ENCODE results near the gene ASIC3. TPM values are rescaled to one million over a fixed set of nuclear protein-coding genes. Genes with fewer than 3 reads are reported as not detected.

Gene ASIC3
- total RNA-seq, 1 donor from 2014 or later = 5.8 TPM

DNA sequence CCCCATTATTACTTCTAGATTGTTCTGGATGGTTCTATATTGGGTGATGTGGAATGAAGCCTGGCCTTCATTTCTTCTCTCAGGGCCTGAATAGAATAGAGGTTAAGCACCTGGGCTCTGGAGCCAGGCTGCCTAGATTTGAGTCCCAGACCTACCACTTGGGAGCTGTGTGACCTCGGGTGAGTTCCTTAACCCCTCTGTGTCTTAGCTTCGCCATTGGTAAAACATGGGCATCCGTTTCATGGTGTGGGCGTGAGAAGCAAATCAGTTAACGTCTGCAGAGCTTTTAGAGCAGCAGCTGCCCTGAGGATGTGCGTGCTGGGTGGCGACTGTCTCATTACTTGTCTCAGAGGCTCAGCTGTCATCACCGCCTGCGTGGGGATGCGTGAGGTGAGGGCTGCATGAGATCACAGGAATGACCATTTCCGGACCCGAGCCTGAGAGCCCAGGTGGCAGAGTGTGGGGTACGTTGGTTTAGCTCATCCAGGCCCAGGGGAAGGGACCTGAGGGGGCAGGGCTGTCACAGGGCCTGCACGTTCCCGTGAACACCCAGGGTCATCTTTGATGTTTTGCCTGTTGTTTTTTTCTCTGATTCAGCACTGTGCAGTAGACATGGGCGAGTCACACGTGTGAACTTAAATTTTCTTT lies 47.6 kb downstream of the ASIC3 start:
- Mint-ChIP-seq H3K4me3 (ENCODE audit: unreplicated experiment) (no peak overlapping the region), H3K27ac (ENCODE audit: unreplicated experiment) (no peak overlapping the region), H3K9me3 (ENCODE audit: unreplicated experiment) (no peaks in the 10 kb centered on the region), H3K27me3 (ENCODE audit: unreplicated experiment) (no peaks in the 10 kb centered on the region), H3K36me3 (ENCODE audit: unreplicated experiment) (peaks cover 8% of the 10 kb centered on the region), H3K4me1 (ENCODE audit: unreplicated experiment) (peaks cover 35% of the 10 kb centered on the region)
- no peak for DNase-seq (ENCODE audit: extremely low spot score, unreplicated experiment)
- TF ChIP-seq CTCF (IDR thresholded peaks at IDR 0.05) = no peak

- TF ChIP-seq CTCF (IDR thresholded peaks at IDR 0.05) = no peak
- peaks cover 2% of the 10 kb centered on the region for H3K36me3 Mint-ChIP-seq (ENCODE audit: unreplicated experiment)
- no peak overlapping the region for H3K4me3 Mint-ChIP-seq (ENCODE audit: unreplicated experiment)
- H3K4me1 Mint-ChIP-seq (ENCODE audit: unreplicated experiment) = peaks cover 45% of the 10 kb centered on the region
- DNase-seq (ENCODE audit: extremely low spot score, unreplicated experiment) = no peak
- H3K27ac Mint-ChIP-seq (ENCODE audit: unreplicated experiment) = no peak overlapping the region
- no peaks in the 10 kb centered on the region for H3K9me3 Mint-ChIP-seq (ENCODE audit: unreplicated experiment)
- H3K27me3 Mint-ChIP-seq (ENCODE audit: unreplicated experiment) = no peaks in the 10 kb centered on the region
Observed at GRCh38 chr7:151099486-151100211, 51.3 kb downstream of the ASIC3 start.

DNA sequence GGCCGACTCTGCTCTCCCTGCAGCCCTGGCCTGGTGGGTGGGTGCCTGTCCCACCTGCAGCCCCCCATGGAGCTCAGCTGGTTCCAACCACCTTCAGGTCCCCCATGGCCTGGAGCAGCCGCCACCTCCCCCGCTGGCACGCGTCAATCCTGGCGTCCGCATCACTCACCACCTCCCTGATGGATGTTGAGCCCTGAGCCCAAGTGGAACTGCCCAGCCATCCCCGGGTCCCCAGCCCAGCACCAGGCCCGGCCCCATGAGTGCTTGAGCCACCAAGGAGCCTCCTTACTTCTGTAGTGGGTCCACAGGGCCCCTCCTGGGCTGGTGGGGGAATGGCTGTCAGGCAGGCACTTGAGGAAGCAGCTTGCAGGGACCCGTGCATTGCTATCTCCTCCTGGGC lies 52.6 kb downstream of the ASIC3 start:
- no peak overlapping the region for H3K4me3 Mint-ChIP-seq (ENCODE audit: unreplicated experiment)
- peaks cover 2% of the 10 kb centered on the region for H3K36me3 Mint-ChIP-seq (ENCODE audit: unreplicated experiment)
- no peaks in the 10 kb centered on the region for H3K27me3 Mint-ChIP-seq (ENCODE audit: unreplicated experiment)
- H3K27ac Mint-ChIP-seq (ENCODE audit: unreplicated experiment) = no peak overlapping the region
- no peak for TF ChIP-seq CTCF (IDR thresholded peaks at IDR 0.05)
- DNase-seq (ENCODE audit: extremely low spot score, unreplicated experiment) = no peak
- H3K4me1 Mint-ChIP-seq (ENCODE audit: unreplicated experiment) = peaks cover 49% of the 10 kb centered on the region
- no peaks in the 10 kb centered on the region for H3K9me3 Mint-ChIP-seq (ENCODE audit: unreplicated experiment)

DNA sequence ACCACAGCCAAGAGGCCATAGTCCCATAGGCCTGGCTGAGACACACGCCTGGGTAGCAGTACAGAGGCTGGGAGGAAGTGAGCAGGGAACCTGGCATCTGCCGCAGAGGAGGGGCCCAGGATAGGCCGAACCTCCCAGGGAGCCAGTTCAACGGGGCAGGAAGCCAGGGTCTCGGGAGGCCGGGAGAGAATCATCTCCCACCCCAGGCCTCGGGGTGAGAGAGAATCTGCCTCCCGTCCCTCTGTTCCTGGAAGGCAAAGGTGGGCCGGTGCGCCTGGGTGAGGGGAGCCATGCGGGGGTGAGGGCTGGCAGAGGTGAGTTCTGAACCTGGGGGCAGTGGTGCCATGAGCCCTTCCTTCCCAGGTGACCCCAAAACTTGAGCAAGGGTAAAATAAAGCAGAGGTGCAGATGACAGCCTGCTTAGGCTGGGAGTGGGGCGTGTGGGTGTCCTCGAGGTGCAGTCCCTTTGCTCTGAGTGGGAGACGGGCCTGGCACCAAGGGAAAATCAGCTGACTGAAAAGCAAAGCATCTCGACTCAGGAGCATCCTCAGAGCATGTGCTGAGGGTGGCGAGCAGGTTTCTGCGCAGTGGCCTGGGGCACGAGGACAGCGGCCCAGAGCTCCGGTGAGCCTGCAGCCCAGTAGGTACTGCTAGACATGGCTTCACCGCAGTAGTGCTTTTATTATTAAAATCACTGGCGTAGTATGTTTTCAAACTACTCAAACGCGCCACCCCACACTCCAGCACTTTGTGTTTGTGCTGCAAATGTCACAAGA lies 53.5 kb downstream of the ASIC3 start:
- Mint-ChIP-seq H3K9me3 (ENCODE audit: unreplicated experiment) (no peaks in the 10 kb centered on the region), H3K27me3 (ENCODE audit: unreplicated experiment) (no peaks in the 10 kb centered on the region)

More for the DNA sequence above, 53.5 kb downstream of the ASIC3 start:
- Mint-ChIP-seq H3K4me1 (ENCODE audit: unreplicated experiment) (peaks cover 46% of the 10 kb centered on the region), H3K36me3 (ENCODE audit: unreplicated experiment) (peaks cover 2% of the 10 kb centered on the region), H3K4me3 (ENCODE audit: unreplicated experiment) (no peak overlapping the region), H3K27ac (ENCODE audit: unreplicated experiment) (no peak overlapping the region)
- no peak for TF ChIP-seq CTCF (IDR thresholded peaks at IDR 0.05)
- no peak for DNase-seq (ENCODE audit: extremely low spot score, unreplicated experiment)

Other genes starting within 250 kb of the ASIC3 start
- gene TMEM176B, start 248.2 kb upstream of the ASIC3 start, total RNA-seq = not detected in 2 replicates
- gene TMEM176A, start 247.8 kb upstream of the ASIC3 start, total RNA-seq = not detected in 2 replicates
- gene AOC1, start 196.0 kb upstream of the ASIC3 start, total RNA-seq = not detected in 2 replicates
- gene KCNH2, start 70.2 kb upstream of the ASIC3 start, total RNA-seq = not detected in 2 replicates
- gene NOS3, start 57.5 kb upstream of the ASIC3 start, total RNA-seq = 0.73 TPM in 1 of 2 replicates, not detected in the other
- gene ATG9B, start 24.0 kb upstream of the ASIC3 start, total RNA-seq = 0.11 and 0.39 TPM in 2 replicates
- 38.1 and 39.7 TPM in 2 replicates for gene ABCB8, start 20.1 kb upstream of the ASIC3 start, total RNA-seq
- 18.8 and 23.7 TPM in 2 replicates for gene CDK5, start 9.4 kb downstream of the ASIC3 start, total RNA-seq
- 289 and 297 TPM in 2 replicates for gene SLC4A2, start 11.1 kb downstream of the ASIC3 start, total RNA-seq
- gene FASTK, start 32.3 kb downstream of the ASIC3 start, total RNA-seq = 101 and 104 TPM in 2 replicates
- gene TMUB1, start 35.0 kb downstream of the ASIC3 start, total RNA-seq = 26.1 and 30.0 TPM in 2 replicates
- gene AGAP3, start 37.9 kb downstream of the ASIC3 start, total RNA-seq = 131 and 135 TPM in 2 replicates
- not detected in 2 replicates for gene GBX1, start 119.2 kb downstream of the ASIC3 start, total RNA-seq
- not detected in 2 replicates for gene ASB10, start 138.7 kb downstream of the ASIC3 start, total RNA-seq
- gene H2BK1, start 162.0 kb downstream of the ASIC3 start, total RNA-seq = 1.1 TPM in 1 of 2 replicates, not detected in the other
- gene ABCF2, start 178.7 kb downstream of the ASIC3 start, total RNA-seq = 43.9 and 47.5 TPM in 2 replicates
- 89.5 and 93.2 TPM in 2 replicates for gene CHPF2, start 184.0 kb downstream of the ASIC3 start, total RNA-seq
- 88.7 and 96.9 TPM in 2 replicates for gene SMARCD3, start 200.2 kb downstream of the ASIC3 start, total RNA-seq